Keratinocyte (primary cell): Measurements from ENCODE around the gene MAP1LC3C. TPM values are rescaled to one million over a fixed set of nuclear protein-coding genes. Genes with fewer than 3 reads are reported as not detected.

Experiments used
- DNase-seq: peaks from one replicate; pipeline ENCODE4 v3.0.0-alpha.2; 2011; ENCODE audit warnings: low read depth, missing footprints, low spot score
- FAIRE-seq: peaks from 2 replicates; lab custom pipeline; 2011; peaks lifted over from hg19 to GRCh38; lab: Jason Lieb, UNC
- H2AFZ ChIP-seq: 2 replicates; pipeline ENCODE4 v1.6.0; 2012; ENCODE audit warnings: low read length, control low read depth, inconsistent platforms; ENCODE audit not compliant: control insufficient read depth
- H3K27ac ChIP-seq: 2 replicates; pipeline ENCODE4 v1.5.1; 2011; ENCODE audit warnings: low read length; ENCODE audit not compliant: control insufficient read depth, insufficient read depth
- H3K27me3 ChIP-seq: 3 replicates; pipeline ENCODE4 v1.6.0; 2011; ENCODE audit warnings: low read length; ENCODE audit not compliant: control insufficient read depth, insufficient read depth; ENCODE audit errors: extremely low read depth
- H3K36me3 ChIP-seq, 2 experiments: 2 replicates in 1 of 2; 3 replicates in 1 of 2; pipeline ENCODE4 v1.5.1; 2011; ENCODE audit warnings: low read length in 2 of 2, mild to moderate bottlenecking in 1 of 2; ENCODE audit not compliant: control insufficient read depth in 2 of 2, insufficient read depth in 2 of 2; ENCODE audit errors: extremely low read depth in 1 of 2
- H3K4me1 ChIP-seq: 3 replicates; pipeline ENCODE4 v1.5.1; 2011; ENCODE audit warnings: low read length; ENCODE audit not compliant: control insufficient read depth, insufficient read depth; ENCODE audit errors: extremely low read depth
- H3K4me2 ChIP-seq: 3 replicates; pipeline ENCODE4 v1.6.0; 2011; ENCODE audit warnings: low read depth, low read length; ENCODE audit not compliant: control insufficient read depth, insufficient read depth; ENCODE audit errors: extremely low read depth
- H3K4me3 ChIP-seq, 3 experiments: fragments of 200-600 bp in 1 of 3; sonication (generic) in 1 of 3; 2 replicates in 2 of 3; 3 replicates in 1 of 3; pipeline ENCODE4 v1.5.1; 2011 to 2016; ENCODE audit warnings: low read length in 3 of 3, mild to moderate bottlenecking in 3 of 3, control low read depth in 2 of 3, inconsistent platforms in 1 of 3, low read depth in 1 of 3, mixed read lengths in 1 of 3, mixed run types in 1 of 3, moderate library complexity in 1 of 3; ENCODE audit not compliant: control insufficient read depth in 2 of 3, insufficient read depth in 2 of 3; ENCODE audit errors: extremely low read depth in 1 of 3
- H3K79me2 ChIP-seq: 2 replicates; pipeline ENCODE4 v1.6.0; 2012; ENCODE audit warnings: low read length; ENCODE audit not compliant: control insufficient read depth, insufficient read depth
- H3K9ac ChIP-seq: 3 replicates; pipeline ENCODE4 v1.6.0; 2011; ENCODE audit warnings: low read length; ENCODE audit not compliant: control insufficient read depth, insufficient read depth; ENCODE audit errors: extremely low read depth
- H3K9me1 ChIP-seq: 3 replicates; pipeline ENCODE4 v1.6.0; 2011; ENCODE audit warnings: low read length; ENCODE audit not compliant: control insufficient read depth, insufficient read depth; ENCODE audit errors: extremely low read depth
- H3K9me3 ChIP-seq: 2 replicates; pipeline ENCODE4 v1.5.1; 2012; ENCODE audit warnings: low read depth, low read length; ENCODE audit not compliant: control insufficient read depth
- H4K20me1 ChIP-seq: 3 replicates; pipeline ENCODE4 v1.6.0; 2011; ENCODE audit warnings: low read length; ENCODE audit not compliant: control insufficient read depth, insufficient read depth; ENCODE audit errors: extremely low read depth
- CTCF ChIP-seq, 3 experiments: IDR thresholded peaks in 1 of 3; conservative IDR thresholded peaks in 1 of 3; optimal IDR thresholded peaks in 1 of 3; 2 replicates in 2 of 3; 3 replicates in 1 of 3; pipeline versions ENCODE3 to v1.5.1; 2011; ENCODE audit warnings: low read length in 3 of 3, mild to moderate bottlenecking in 3 of 3, moderate library complexity in 2 of 3, control low read depth in 1 of 3, inconsistent platforms in 1 of 3; ENCODE audit not compliant: insufficient read depth in 2 of 3; ENCODE audit errors: extremely low read depth in 1 of 3
- EZH2 ChIP-seq: IDR thresholded peaks from one replicate; pipeline ENCODE4 v1.6.1; 2012; ENCODE audit warnings: inconsistent platforms, mild to moderate bottlenecking, low read length, moderate library complexity
- dilution Hi-C: fragments of 300-500 bp; cut with MboI; formaldehyde crosslinking; loops from one replicate; pipeline ENCODE4 v1.7.0; 2020; ENCODE audit warnings: low sequenced_read_pairs; ENCODE audit not compliant: extremely low pct_ligation_motif_present
- polyA plus RNA-seq, 5 experiments: library from polyadenylated mRNA; depleted of rRNA in 3 of 5; stranded (reverse) in 3 of 5; stranded (forward) in 1 of 5; unstranded in 1 of 5; fragments of >200 nt; gene quantifications; 1 replicate in 1 of 5; 2 replicates in 3 of 5; 3 replicates in 1 of 5; pipeline versions ENCODE4 v1.2.1 to v1.2.3, GENCODE V29; 2011 to 2012; ENCODE audit warnings: missing spikeins in 2 of 5, low read depth in 1 of 5, low replicate concordance in 1 of 5

MAP1LC3C gene
- polyA plus RNA-seq, 1 donor (not counting 4 experiments of a cell fraction or from before 2014, with no cell fraction given), result not detected

- H3K36me3 ChIP-seq, result no peaks in the 10 kb centered on the region
- no peaks in the 10 kb centered on the region for H3K79me2 ChIP-seq
- H3K9me3 ChIP-seq, result no peaks in the 10 kb centered on the region
- H3K9ac ChIP-seq, result no peak overlapping the region
- H2AFZ ChIP-seq, result no peak overlapping the region
- no peak overlapping the region for H3K4me3 ChIP-seq
- H3K9me1 ChIP-seq, result no peaks in the 10 kb centered on the region
- H3K4me2 ChIP-seq, result no peak overlapping the region
- TF ChIP-seq EZH2 (no peak), CTCF (optimal IDR thresholded peaks at IDR 0.05 in 1 of 3, IDR thresholded peaks at IDR 0.05 in 1 of 3, conservative IDR thresholded peaks at IDR 0.05 in 1 of 3; ENCODE audit: extremely low read depth in 1 of 3, insufficient read depth in 2 of 3, low read length in 3 of 3) (no peak)
- no peaks in the 10 kb centered on the region for H3K27me3 ChIP-seq
- H4K20me1 ChIP-seq, result no peaks in the 10 kb centered on the region
- FAIRE-seq, result no peak
- dilution Hi-C loops, result no loop called here
- no peak overlapping the region for H3K27ac ChIP-seq
- no peaks in the 10 kb centered on the region for H3K4me1 ChIP-seq
- no peak for DNase-seq
These were observed 3.2 kb upstream of the MAP1LC3C start for GRCh38 chr1:242002072-242002471.

- FAIRE-seq, result no peak
- no peak for TF ChIP-seq EZH2
- TF ChIP-seq CTCF (optimal IDR thresholded peaks at IDR 0.05 in 1 of 3, IDR thresholded peaks at IDR 0.05 in 1 of 3, conservative IDR thresholded peaks at IDR 0.05 in 1 of 3; ENCODE audit: extremely low read depth in 1 of 3, insufficient read depth in 2 of 3, low read length in 3 of 3), result no peak
These were observed 1.5 kb upstream of the MAP1LC3C start for GRCh38 chr1:242000434-242000833.

More at GRCh38 chr1:242000434-242000833, 1.5 kb upstream of the MAP1LC3C start:
- Histone ChIP-seq H3K36me3 (no peaks in the 10 kb centered on the region), H3K4me3 (no peak overlapping the region), H3K9me3 (no peaks in the 10 kb centered on the region), H3K4me2 (no peak overlapping the region), H3K9ac (no peak overlapping the region), H3K27me3 (no peaks in the 10 kb centered on the region), H3K4me1 (no peaks in the 10 kb centered on the region), H3K9me1 (no peaks in the 10 kb centered on the region), H2AFZ (no peak overlapping the region), H4K20me1 (no peaks in the 10 kb centered on the region), H3K79me2 (no peaks in the 10 kb centered on the region), H3K27ac (no peak overlapping the region)
- dilution Hi-C loops, result no loop called here
- DNase-seq, result no peak
